HepG2 (cell line): ENCODE measurements around the gene LAX1. TPM values are rescaled to one million over a fixed set of nuclear protein-coding genes. Genes with fewer than 3 reads are reported as not detected.

ENCODE experiments used
- ATAC-seq: fragments of 200-7000 bp; cut with Tn5 transposase; 3 replicates; pipeline ENCODE4 v1.9.1; 2020; ENCODE audit warnings: mild to moderate bottlenecking, moderate library complexity
- BruUV-seq: library from RNA; stranded (reverse); fragments of 400-500 nt; replicated peaks from 2 replicates; lab custom pipeline; 2021; lab: Mats Ljungman, UMichigan
- CTCF ChIA-PET: fragments of 300-600 bp; formaldehyde crosslinking; extraction: SDS; loops from one replicate; lab custom pipeline; 2021; ENCODE audit warnings: low total read pairs, inconsistent platforms, low intra/inter-chr PET ratio; lab: Yijun Ruan, JAX
- POLR2A ChIA-PET: fragments of 350-600 bp; sonication (Branson Sonifier 250); formaldehyde crosslinking; loops from one replicate; lab custom pipeline; 2020; ENCODE audit warnings: antibody characterized with exemption, inconsistent platforms; lab: Yijun Ruan, JAX
- DNase-seq: peaks from one replicate; pipeline ENCODE4 v3.0.0-alpha.2; 2015; ENCODE audit warnings: low spot score
- FAIRE-seq: peaks from 3 replicates; lab custom pipeline; 2011; peaks lifted over from hg19 to GRCh38; lab: Jason Lieb, UNC
- H2AFZ ChIP-seq: one replicate; pipeline ENCODE4 v1.6.1; 2011; ENCODE audit warnings: low read length, inconsistent platforms
- H3K27ac ChIP-seq: fragments of 300-600 bp; 3 replicates; pipeline ENCODE4 v1.8.0; 2011; ENCODE audit warnings: mixed run types, mild to moderate bottlenecking, mixed read lengths, low read length, inconsistent platforms; ENCODE audit not compliant: insufficient read depth; ENCODE audit errors: extremely low read length
- H3K27me3 ChIP-seq, 2 experiments: fragments of 200-600 bp in 1 of 2; 2 replicates in 1 of 2; 3 replicates in 1 of 2; pipeline versions ENCODE4 v1.6.0 to v1.8.0; 2011; ENCODE audit warnings: low read length in 2 of 2, mild to moderate bottlenecking in 2 of 2, moderate library complexity in 2 of 2, inconsistent platforms in 1 of 2; ENCODE audit not compliant: insufficient read depth in 2 of 2, control insufficient read depth in 1 of 2
- H3K36me3 ChIP-seq, 2 experiments: fragments of 200-600 bp in 1 of 2; replicated peaks in 1 of 2; 2 replicates in 1 of 2; 3 replicates in 1 of 2; pipeline versions ENCODE4 v1.5.1 to v1.8.0; 2011; ENCODE audit warnings: low read length in 2 of 2, inconsistent platforms in 1 of 2; ENCODE audit not compliant: insufficient read depth in 2 of 2, control insufficient read depth in 1 of 2
- H3K4me1 ChIP-seq: 2 replicates; pipeline ENCODE4 v1.5.1; 2012; ENCODE audit warnings: low read length, inconsistent platforms; ENCODE audit not compliant: insufficient read depth
- H3K4me2 ChIP-seq: 2 replicates; pipeline ENCODE4 v1.6.0; 2011; ENCODE audit warnings: low read depth, low read length, inconsistent platforms
- H3K4me3 ChIP-seq, 3 experiments: fragments of 200-600 bp in 1 of 3; sonication (generic), shearing (Covaris generic) in 1 of 3; replicated peaks in 1 of 3; 2 replicates each; pipeline ENCODE4 v1.5.1; 2011 to 2016; ENCODE audit warnings: low read length in 3 of 3, inconsistent platforms in 2 of 3, low read depth in 2 of 3, mild to moderate bottlenecking in 2 of 3, control low read depth in 1 of 3, mixed read lengths in 1 of 3; ENCODE audit not compliant: insufficient read depth in 1 of 3
- H3K79me2 ChIP-seq: one replicate; pipeline ENCODE4 v1.6.1; 2011; ENCODE audit warnings: low read length, inconsistent platforms; ENCODE audit not compliant: insufficient read depth
- H3K9ac ChIP-seq: 2 replicates; pipeline ENCODE4 v1.6.0; 2011; ENCODE audit warnings: mild to moderate bottlenecking, low read depth, low read length, inconsistent platforms; ENCODE audit not compliant: insufficient read depth
- H3K9me3 ChIP-seq: 2 replicates; pipeline ENCODE4 v1.5.1; 2012; ENCODE audit warnings: mild to moderate bottlenecking, low read length
- H4K20me1 ChIP-seq: 2 replicates; pipeline ENCODE4 v1.6.0; 2011; ENCODE audit warnings: inconsistent platforms, mild to moderate bottlenecking, low read length, moderate library complexity; ENCODE audit not compliant: insufficient read depth
- FUBP1 ChIP-seq: sonication (generic); formaldehyde crosslinking; IDR thresholded peaks from 2 replicates; pipeline ENCODE4 v1.5.1; 2020; ENCODE audit warnings: missing genetic modification reagents, mild to moderate bottlenecking, borderline replicate concordance
- GMEB1 ChIP-seq: sonication (generic); formaldehyde crosslinking; IDR thresholded peaks from 2 replicates; pipeline ENCODE4 v1.5.1; 2020; ENCODE audit warnings: missing genetic modification reagents, mild to moderate bottlenecking, borderline replicate concordance
- HNRNPK ChIP-seq: fragments of 200-400 bp; formaldehyde crosslinking; IDR thresholded peaks from 2 replicates; pipeline ENCODE4 v1.6.1; 2018; ENCODE audit warnings: low read length, low read depth, moderate library complexity, mild to moderate bottlenecking; ENCODE audit not compliant: poor library complexity, severe bottlenecking
- ZNF354B ChIP-seq: sonication (generic); formaldehyde crosslinking; IDR thresholded peaks from 2 replicates; pipeline ENCODE4 v1.8.0; 2022; ENCODE audit warnings: mild to moderate bottlenecking, missing genetic modification reagents
- ZNF441 ChIP-seq: sonication (generic); formaldehyde crosslinking; IDR thresholded peaks from 2 replicates; pipeline ENCODE4 v1.7.0; 2021; ENCODE audit warnings: missing genetic modification reagents, borderline replicate concordance
- WGBS: methylation state at CpG from one replicate; pipeline ENCODE4 v1.1.6; 2017; ENCODE audit warnings: low lambda C conversion rate; 5-methylcytosine and 5-hydroxymethylcytosine counted together
- in situ Hi-C: cut with HindIII; loops from 2 replicates; pipeline ENCODE4 v1.10.0; 2017; ENCODE audit warnings: low pct_unique_long_range_greater_than_20kb; ENCODE audit not compliant: extremely low pct_ligation_motif_present
- intact Hi-C: fragments of 100-400 bp; cut with micrococcal nuclease; formaldehyde crosslinking; loops from one replicate; pipeline ENCODE4 v1.10.0; 2022; ENCODE audit not compliant: unreplicated experiment
- polyA plus RNA-seq, 8 experiments: library from polyadenylated mRNA; depleted of rRNA in 3 of 8; stranded (reverse) in 7 of 8; unstranded in 1 of 8; fragments of >200 nt; fragmentation: Illumina TruSeq in 4 of 8; extraction: Trizol in 4 of 8; gene quantifications; 2 replicates each; pipeline versions ENCODE4 v1.2.1 to v1.2.3, GENCODE V29; 2011 to 2016; ENCODE audit warnings: low read depth in 4 of 8, missing spikeins in 1 of 8, mixed read lengths in 1 of 8; ENCODE audit not compliant: insufficient read depth in 1 of 8
- total RNA-seq, 5 experiments: library from RNA; depleted of rRNA; stranded (reverse); fragments of >200 nt; fragmentation: Illumina TruSeq; extraction: Trizol; gene quantifications; 2 replicates each; pipeline ENCODE4 v1.2.3, GENCODE V29; 2016; ENCODE audit warnings: low read depth in 1 of 5

The LAX1 gene
- total and polyA plus RNA-seq, 2 of the 13 experiments (the other 11 are each of a cell fraction or from before 2014, with no cell fraction given), result not detected

DNA sequence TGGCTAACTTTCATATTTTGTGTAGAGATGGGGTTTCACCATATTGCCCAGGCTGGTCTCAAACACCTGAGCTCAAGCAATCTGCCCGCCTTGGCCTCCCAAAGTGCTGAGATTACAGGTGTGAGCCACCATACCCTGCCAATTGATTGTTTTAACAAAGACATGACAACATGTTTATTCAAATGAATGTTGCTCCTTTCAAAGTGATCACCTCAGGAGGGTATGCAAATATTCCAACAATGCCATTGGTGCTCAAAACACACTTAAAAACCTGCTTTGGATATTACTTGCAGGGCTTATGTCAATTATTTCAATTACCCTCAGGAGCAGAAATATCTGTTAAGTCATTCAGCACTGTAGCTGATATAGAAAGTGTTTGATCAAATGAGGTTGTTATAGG, 7.9 kb downstream of the LAX1 start:
- peaks cover 22% of the 10 kb centered on the region for H3K4me1 ChIP-seq
- CTCF ChIA-PET, result no interaction called here
- H3K79me2 ChIP-seq, result no peaks in the 10 kb centered on the region
- no peaks in the 10 kb centered on the region for H3K9me3 ChIP-seq
- H4K20me1 ChIP-seq, result no peaks in the 10 kb centered on the region
- FAIRE-seq (no peak), DNase-seq (no peak), ATAC-seq (no peak)
- H3K27me3 ChIP-seq, result no peaks in the 10 kb centered on the region
- H3K9ac ChIP-seq, result no peak overlapping the region
- H2AFZ ChIP-seq, result no peak overlapping the region
- POLR2A ChIA-PET, result no interaction called here
- no peak overlapping the region for H3K27ac ChIP-seq
- H3K4me2 ChIP-seq, result no peak overlapping the region
- intact Hi-C loops (no loop called here), in situ Hi-C loops (no loop called here)
- BruUV-seq, result no TSS peak
- no peak overlapping the region for H3K4me3 ChIP-seq
- TF ChIP-seq ZNF441 (no peak), GMEB1 (CRISPR knock-in tag) (no peak), HNRNPK (no peak), FUBP1 (no peak), ZNF354B (CRISPR knock-in tag) (no peak)
- WGBS, result 90% methylated on average over 1 of the region's 1 CpG
- H3K36me3 ChIP-seq, result no peaks in the 10 kb centered on the region
